ENCODE data around the gene IDH3G.

GRCh38 chrX:153766871-153767673 lies 27.1 kb downstream of the IDH3G start:
- TF ChIP-seq TAF1 (IDR thresholded peaks at IDR 0.05; ENCODE audit: low read depth) (no peak), EGR1 (IDR thresholded peaks at IDR 0.05) (no peak), EP300 (IDR thresholded peaks at IDR 0.05; ENCODE audit: borderline replicate concordance) (no peak), MAX (IDR thresholded peaks at IDR 0.05) (no peak), YY1 (IDR thresholded peaks at IDR 0.05; ENCODE audit: low read depth) (no peak), ZBTB7A (IDR thresholded peaks at IDR 0.05; ENCODE audit: low read depth) (no peak), TCF12 (IDR thresholded peaks at IDR 0.05; ENCODE audit: low read depth) (no peak), NFIC (IDR thresholded peaks at IDR 0.05) (no peak)

All from Ishikawa (cell line).